Measurements from ENCODE around the gene ARV1. TPM values are rescaled to one million over a fixed set of nuclear protein-coding genes. Genes with fewer than 3 reads are reported as not detected.

ARV1 gene
- total and polyA plus RNA-seq, 2 of the 13 experiments (the other 11 are each of a cell fraction or from before 2014, with no cell fraction given), result 13.0 to 15.2 TPM

- TF ChIP-seq ZBTB43 (CRISPR knock-in tag; conservative IDR thresholded peaks at IDR 0.05), result no peak
- TF ChIP-seq XRCC5 (optimal IDR thresholded peaks at IDR 0.05; ENCODE audit: low read length), result no peak
- TF ChIP-seq REL (CRISPR knock-in tag; conservative IDR thresholded peaks at IDR 0.05), result no peak
- no peak for TF ChIP-seq TP53 (CRISPR knock-in tag; conservative IDR thresholded peaks at IDR 0.05)
- TF ChIP-seq TSC22D2 (CRISPR knock-in tag; IDR thresholded peaks at IDR 0.05; ENCODE audit: borderline replicate concordance), result no peak
- TF ChIP-seq RBM39 (IDR thresholded peaks at IDR 0.05; ENCODE audit: low read depth, low read length, poor library complexity, severe bottlenecking), result no peak
- TF ChIP-seq ZNF761 (CRISPR knock-in tag; conservative IDR thresholded peaks at IDR 0.05), result no peak
- TF ChIP-seq ATF7 (IDR thresholded peaks at IDR 0.05), result no peak
- no peak for TF ChIP-seq ATF7 (CRISPR knock-in tag; IDR thresholded peaks at IDR 0.05)
- no peak for TF ChIP-seq ISX (CRISPR knock-in tag; conservative IDR thresholded peaks at IDR 0.05)
- no peak for TF ChIP-seq TAF15 (IDR thresholded peaks at IDR 0.05; ENCODE audit: low read depth, low read length, poor library complexity, severe bottlenecking)
- TF ChIP-seq ZSCAN12 (CRISPR knock-in tag; IDR thresholded peaks at IDR 0.05), result no peak
- no peak for TF ChIP-seq CREB1 (IDR thresholded peaks at IDR 0.05)
- TF ChIP-seq CREB1 (CRISPR knock-in tag; IDR thresholded peaks at IDR 0.05), result no peak
- no peak for TF ChIP-seq SMARCE1 (IDR thresholded peaks at IDR 0.05; ENCODE audit: borderline replicate concordance)
- 0 out of 2 replicates have a peak, but pooled peaks have one; percentile 17 for TF ChIP-seq TCF7 (IDR thresholded peaks at IDR 0.05; ENCODE audit: low read depth)
- no peak for TF ChIP-seq ZNF329 (CRISPR knock-in tag; IDR thresholded peaks at IDR 0.05; ENCODE audit: low read depth)
- no peak for TF ChIP-seq ZFP90 (CRISPR knock-in tag; IDR thresholded peaks at IDR 0.05; ENCODE audit: borderline replicate concordance)
- no peak for TF ChIP-seq ATRX (CRISPR knock-in tag; IDR thresholded peaks at IDR 0.05; ENCODE audit: borderline replicate concordance)
- TF ChIP-seq, protein P1, sequence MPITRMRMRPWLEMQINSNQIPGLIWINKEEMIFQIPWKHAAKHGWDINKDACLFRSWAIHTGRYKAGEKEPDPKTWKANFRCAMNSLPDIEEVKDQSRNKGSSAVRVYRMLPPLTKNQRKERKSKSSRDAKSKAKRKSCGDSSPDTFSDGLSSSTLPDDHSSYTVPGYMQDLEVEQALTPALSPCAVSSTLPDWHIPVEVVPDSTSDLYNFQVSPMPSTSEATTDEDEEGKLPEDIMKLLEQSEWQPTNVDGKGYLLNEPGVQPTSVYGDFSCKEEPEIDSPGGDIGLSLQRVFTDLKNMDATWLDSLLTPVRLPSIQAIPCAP (CRISPR knock-in tag; IDR thresholded peaks at IDR 0.05; ENCODE audit: low read depth), result no peak
These were observed 30.0 kb upstream of the ARV1 start (continued) for GRCh38 chr1:230948903-230949302.

Data from HepG2 (cell line).